ENCODE results near the gene FPGS. TPM values are rescaled to one million over a fixed set of nuclear protein-coding genes. Genes with fewer than 3 reads are reported as not detected.

FPGS gene
- total RNA-seq, 4 donors from 2014 or later = 58.5 to 78.0 (median 62.1) TPM

DNA sequence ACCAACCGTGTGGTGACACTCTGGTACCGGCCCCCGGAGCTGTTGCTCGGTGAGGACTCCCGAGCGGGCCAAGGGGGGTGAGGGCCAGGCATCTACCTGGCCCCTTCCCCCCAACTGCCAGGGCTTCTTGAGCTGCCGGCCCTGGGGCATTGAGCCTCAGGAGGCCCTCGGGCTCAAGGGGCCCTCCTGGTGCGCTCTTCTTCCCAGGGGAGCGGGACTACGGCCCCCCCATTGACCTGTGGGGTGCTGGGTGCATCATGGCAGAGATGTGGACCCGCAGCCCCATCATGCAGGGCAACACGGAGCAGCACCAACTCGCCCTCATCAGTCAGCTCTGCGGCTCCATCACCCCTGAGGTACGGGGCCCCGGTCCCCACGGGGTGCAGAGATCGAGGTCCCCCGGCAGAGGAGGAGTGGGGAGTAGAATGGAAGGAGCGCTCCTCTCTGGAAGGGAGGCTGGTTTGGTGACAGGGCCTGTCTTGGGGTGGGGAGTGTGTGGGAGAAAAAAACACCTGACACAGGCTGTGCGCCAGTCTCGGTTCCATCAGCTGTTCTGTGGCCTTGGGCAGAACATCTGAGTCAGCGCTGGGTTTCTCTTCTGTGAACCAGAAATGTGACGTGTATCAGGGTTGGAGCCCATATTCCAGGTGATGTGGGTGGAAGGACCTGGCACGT, 14.2 kb upstream of the FPGS start:
- no peak overlapping the region for H3K4me3 ChIP-seq (replicated peaks in 1 of 3)
- peaks cover 8 to 26% of the 10 kb centered on the region in 2 donors for H3K4me1 ChIP-seq
- TF ChIP-seq POLR2A (IDR thresholded peaks at IDR 0.05) = no peak
- TF ChIP-seq, protein P1, sequence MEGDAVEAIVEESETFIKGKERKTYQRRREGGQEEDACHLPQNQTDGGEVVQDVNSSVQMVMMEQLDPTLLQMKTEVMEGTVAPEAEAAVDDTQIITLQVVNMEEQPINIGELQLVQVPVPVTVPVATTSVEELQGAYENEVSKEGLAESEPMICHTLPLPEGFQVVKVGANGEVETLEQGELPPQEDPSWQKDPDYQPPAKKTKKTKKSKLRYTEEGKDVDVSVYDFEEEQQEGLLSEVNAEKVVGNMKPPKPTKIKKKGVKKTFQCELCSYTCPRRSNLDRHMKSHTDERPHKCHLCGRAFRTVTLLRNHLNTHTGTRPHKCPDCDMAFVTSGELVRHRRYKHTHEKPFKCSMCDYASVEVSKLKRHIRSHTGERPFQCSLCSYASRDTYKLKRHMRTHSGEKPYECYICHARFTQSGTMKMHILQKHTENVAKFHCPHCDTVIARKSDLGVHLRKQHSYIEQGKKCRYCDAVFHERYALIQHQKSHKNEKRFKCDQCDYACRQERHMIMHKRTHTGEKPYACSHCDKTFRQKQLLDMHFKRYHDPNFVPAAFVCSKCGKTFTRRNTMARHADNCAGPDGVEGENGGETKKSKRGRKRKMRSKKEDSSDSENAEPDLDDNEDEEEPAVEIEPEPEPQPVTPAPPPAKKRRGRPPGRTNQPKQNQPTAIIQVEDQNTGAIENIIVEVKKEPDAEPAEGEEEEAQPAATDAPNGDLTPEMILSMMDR (IDR thresholded peaks at IDR 0.05) = no peak
- no peak for DNase-seq
- H3K36me3 ChIP-seq = peaks cover 47 to 54% of the 10 kb centered on the region in 2 donors
- intact Hi-C loops (cut with DNase I) = loop anchor here (5.0 to 10.0 kb wide), 2 partner anchors 76 to 139 kb away; no protein-coding TSS in a partner anchor
- no peaks in the 10 kb centered on the region for H3K27me3 ChIP-seq
- H3K27ac ChIP-seq = no peak overlapping the region
- H3K9me3 ChIP-seq = no peaks in the 10 kb centered on the region
- WGBS, 2 donors = 90 to 93% methylated on average over 18 to 19 of the region's 26 CpGs

DNA sequence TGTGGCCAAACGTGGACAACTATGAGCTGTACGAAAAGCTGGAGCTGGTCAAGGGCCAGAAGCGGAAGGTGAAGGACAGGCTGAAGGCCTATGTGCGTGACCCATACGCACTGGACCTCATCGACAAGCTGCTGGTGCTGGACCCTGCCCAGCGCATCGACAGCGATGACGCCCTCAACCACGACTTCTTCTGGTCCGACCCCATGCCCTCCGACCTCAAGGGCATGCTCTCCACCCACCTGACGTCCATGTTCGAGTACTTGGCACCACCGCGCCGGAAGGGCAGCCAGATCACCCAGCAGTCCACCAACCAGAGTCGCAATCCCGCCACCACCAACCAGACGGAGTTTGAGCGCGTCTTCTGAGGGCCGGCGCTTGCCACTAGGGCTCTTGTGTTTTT, 13.5 kb upstream of the FPGS start:
- Histone ChIP-seq H3K4me1 (peaks cover 8 to 24% of the 10 kb centered on the region in 2 donors), H3K4me3 (replicated peaks in 1 of 3) (no peak overlapping the region), H3K27ac (no peak overlapping the region), H3K27me3 (no peaks in the 10 kb centered on the region), H3K36me3 (peaks cover 47 to 54% of the 10 kb centered on the region in 2 donors), H3K9me3 (no peaks in the 10 kb centered on the region)
- DNase-seq = no peak
- WGBS, 2 donors = 91 to 92% methylated on average over 18 to 24 of the region's 25 CpGs
- intact Hi-C loops (cut with DNase I) = loop anchor here (5.0 to 10.0 kb wide), 2 partner anchors 76 to 138 kb away; no protein-coding TSS in a partner anchor
- no peak for TF ChIP-seq POLR2A (IDR thresholded peaks at IDR 0.05)
- TF ChIP-seq, protein P1 (IDR thresholded peaks at IDR 0.05) = no peak

DNA sequence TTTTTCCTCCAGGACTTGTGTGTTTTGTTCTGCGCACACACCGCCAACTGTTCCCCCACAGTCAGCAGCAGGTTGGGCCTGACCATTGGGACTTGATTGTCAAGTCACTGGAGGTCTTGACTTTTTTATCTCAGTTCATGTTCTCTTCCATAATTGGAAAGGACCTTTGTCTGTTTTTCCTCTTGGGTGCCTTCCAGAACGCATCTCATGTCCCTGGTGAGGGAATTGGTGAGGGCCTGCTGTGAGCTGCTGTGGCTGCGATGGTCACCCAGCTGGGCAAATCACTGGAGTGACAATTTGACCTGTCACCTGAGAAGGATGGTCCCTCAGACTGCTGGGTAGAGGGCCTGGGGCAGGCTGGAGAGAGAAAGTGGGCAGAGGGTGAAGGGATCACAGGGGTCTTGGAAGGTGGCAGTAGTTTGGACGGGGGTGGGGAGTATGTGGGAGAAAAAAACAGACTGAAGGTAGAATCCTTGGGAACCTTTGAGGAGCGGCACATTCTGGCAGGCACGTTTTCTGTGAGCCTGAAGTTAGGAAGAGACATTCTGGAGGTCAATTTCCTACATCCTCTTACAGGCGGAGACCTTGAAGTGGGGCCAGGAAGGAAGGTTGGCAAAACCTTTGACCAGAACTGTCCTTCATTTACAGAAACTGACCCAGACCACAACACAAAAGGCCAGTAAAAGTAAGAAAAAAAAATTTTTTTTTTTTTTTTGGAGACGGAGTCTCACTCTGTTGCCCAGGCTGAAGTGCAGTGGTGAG, 12.4 kb upstream of the FPGS start:
- peaks cover 8 to 17% of the 10 kb centered on the region in 2 donors for H3K4me1 ChIP-seq
- intact Hi-C loops (cut with DNase I) = no loop called here
- 80 to 81% methylated on average over 9 of the region's 9 CpGs for WGBS, 2 donors
- H3K9me3 ChIP-seq = no peaks in the 10 kb centered on the region
- no peak overlapping the region for H3K27ac ChIP-seq
- no peaks in the 10 kb centered on the region for H3K27me3 ChIP-seq
- DNase-seq = no peak
- H3K36me3 ChIP-seq = peaks cover 47 to 54% of the 10 kb centered on the region in 2 donors
- no peak overlapping the region for H3K4me3 ChIP-seq (replicated peaks in 1 of 3)
- TF ChIP-seq POLR2A (IDR thresholded peaks at IDR 0.05) = no peak
- TF ChIP-seq, protein P1 (IDR thresholded peaks at IDR 0.05) = no peak

DNA sequence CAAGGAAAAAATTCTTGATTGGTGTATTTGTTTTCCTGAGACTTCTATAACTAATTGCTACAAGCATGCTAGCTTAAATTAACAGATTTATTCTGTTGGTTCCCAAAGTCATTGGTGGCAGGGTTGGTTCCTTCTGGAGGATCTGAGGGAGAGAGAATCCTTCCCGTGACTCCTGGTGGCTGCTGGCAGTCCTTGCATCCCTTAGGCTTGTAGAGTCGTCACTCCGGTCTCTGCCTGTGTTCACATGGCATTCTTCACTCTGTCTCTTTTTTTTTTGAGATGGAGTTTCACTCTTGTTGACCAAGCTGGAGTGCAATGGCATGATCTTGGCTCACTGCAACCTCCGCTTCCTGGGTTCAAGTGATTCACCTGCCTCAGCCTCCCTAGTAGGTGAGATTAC, 11.6 kb upstream of the FPGS start:
- 89 to 100% methylated on average over 4 of the region's 4 CpGs for WGBS, 2 donors
- H3K27me3 ChIP-seq = no peaks in the 10 kb centered on the region
- TF ChIP-seq POLR2A (IDR thresholded peaks at IDR 0.05) = no peak
- TF ChIP-seq, protein P1 (IDR thresholded peaks at IDR 0.05) = no peak
- H3K27ac ChIP-seq = no peak overlapping the region
- H3K4me1 ChIP-seq = peaks cover 8 to 22% of the 10 kb centered on the region in 2 donors
- DNase-seq = no peak
- intact Hi-C loops (cut with DNase I) = no loop called here
- H3K9me3 ChIP-seq = no peaks in the 10 kb centered on the region
- H3K4me3 ChIP-seq (replicated peaks in 1 of 3) = no peak overlapping the region
- peaks cover 47 to 54% of the 10 kb centered on the region in 2 donors for H3K36me3 ChIP-seq
